DMS53 (cell line): Measurements from ENCODE around the gene S100A5.

Experiments
- DNase-seq: peaks from one replicate; lab custom pipeline; 2025; lab: John Stamatoyannopoulos, UW

S100A5 gene

DNA sequence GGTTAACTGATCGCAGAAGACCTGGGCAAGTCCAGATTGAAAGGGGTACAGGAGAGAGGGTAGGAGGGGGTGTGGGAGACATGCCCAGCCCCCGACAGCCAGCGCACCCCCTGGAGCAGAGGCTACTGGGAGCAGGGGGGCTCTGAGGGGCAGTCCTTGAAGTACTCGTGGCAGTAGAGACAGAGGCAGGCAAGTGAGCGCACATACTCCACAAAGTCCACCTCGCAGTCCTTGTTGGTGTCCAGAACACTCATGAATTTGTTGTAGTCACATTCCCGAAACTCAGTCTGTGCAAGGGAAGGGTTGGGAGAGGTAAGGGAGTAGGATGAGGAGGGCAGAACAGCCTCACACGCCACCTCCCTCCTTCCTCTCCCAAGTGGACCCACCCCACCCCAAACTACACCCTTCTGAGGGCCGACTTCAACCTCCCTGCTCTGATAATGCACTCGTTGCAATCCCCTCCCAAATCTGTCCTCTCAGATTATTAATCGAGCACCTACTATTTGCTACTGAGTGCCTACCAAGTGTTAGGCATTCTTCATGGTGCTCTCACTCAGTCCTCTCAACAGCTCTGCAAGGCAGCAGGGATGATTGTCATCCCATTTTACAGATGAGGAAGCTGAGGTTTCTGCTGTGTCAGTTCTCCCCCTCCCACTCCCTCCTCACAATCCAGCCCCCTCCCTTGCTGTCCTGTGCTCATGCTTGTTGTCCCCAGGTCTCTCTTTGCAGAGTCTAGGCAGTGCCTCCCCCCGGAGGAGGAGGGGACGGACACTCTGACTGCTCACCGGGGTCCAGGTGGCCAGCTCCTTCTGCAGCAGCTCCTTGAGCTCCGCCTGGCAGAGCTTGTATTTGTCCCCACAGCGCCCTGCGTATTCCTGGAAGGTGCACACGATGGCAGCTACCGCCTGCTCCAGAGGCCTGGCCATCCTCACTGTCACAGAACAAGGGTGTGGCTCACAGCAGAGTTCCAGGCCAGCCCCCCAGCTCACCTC is 7.1 kb upstream of the S100A5 start:
- no peak for DNase-seq

DNA sequence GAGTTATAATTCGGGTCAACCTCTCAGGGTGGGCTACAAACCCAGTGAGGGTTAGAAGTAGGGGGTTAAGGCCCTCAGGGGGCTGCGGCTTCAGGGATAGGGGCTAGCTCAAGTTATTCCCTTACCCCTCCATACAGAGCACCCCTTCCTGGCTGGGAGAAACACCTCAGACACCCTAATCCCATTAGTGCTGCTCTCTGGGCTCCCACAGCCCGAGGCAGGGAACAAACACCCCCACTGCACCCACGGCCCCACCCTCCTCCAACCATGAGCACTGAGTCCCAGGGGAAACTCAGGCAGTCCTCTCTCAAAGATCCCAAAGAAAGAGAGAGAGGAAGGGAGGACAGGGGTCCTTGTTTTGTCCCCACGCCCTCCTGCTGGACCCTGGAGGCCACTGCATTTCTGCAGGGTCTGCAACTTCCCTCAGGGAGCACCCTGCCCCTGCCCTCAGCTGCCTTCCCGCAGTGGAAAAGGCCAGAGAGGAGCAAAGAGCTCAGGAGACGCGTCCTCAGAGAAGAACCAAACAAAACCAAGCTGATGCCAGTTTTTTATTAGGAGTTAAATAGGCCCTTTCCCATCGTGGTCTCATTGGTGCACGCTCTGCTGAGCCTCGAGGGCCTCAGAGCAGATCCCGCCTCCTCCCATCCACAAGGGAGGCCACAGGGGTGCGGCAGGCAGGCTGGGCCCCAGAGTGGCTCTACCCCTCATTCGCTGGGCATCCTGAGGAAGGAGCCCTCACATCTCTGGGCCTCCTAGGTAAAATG is 6.2 kb upstream of the S100A5 start:
- DNase-seq = no peak

DNA sequence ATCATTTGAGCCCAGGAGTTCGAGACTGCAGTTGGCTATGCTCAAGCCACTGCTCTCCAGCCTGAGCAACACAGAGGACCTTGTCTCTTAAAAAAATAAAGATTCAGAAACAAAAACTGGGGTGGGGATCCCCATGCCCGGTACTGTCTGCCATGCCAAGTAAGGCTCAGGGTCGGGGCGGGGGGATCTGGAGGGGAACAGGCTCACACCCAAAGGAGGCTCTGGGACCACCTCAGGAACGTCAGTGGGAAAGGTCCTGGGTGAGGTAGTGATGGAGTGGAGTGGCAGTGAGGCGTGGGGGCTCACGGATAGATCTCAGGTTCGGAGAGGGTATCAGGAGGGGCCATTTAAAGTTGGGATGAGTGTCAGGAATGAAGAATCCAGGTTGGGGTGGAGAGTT is 5.6 kb upstream of the S100A5 start:
- DNase-seq = no peak

DNA sequence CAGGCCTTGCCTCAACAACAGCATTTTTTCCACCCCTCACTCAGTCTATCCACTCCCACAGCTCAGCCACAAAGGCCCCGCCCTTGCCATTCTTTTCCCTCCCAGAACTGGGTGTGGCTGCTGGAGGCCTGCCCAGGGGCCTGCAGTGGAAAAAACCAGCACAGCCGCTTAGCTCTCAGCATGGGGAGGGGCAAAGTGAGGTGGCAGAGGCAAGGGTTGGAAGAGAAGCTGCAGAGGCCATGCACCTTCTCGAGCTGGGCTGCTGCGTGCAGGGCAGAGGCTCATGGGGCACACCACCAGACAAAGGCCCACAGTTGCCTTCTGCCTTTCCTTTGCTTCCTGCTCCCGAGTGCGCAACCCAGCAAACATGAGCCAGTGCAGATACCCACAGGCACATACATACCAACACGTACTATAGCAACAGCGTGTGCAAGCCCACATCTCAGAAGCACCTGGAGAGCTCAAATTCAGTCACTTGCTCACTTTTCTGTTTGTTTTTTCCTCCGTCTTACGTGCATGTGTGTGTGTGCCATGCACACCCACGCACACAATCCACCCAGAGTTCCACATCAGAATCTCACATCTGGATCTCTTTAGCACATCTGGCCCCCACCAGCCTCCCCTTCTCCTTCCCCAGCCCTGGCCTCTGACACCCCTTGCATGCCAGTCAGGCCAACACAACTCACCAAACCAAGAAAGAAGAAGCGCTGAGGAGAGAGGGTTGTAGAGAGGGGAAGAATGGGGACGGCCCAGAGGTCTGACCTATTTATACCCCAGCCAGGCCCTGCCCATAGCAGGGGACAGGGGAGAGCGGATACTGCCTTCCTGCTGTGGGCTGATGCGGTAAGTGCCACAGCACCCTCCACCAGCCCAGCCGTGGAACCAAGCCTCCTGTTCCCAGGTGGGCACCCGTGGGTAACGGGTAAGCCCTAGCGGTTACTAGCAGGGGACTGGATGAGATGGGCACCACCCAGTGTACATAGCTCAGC is 4.6 kb upstream of the S100A5 start, which contains the start of gene S100A4:
S100A4 (minus strand) TSS at position 740 of the 989 bp plus-strand sequence. CDS start 1,012 bp downstream, outside the sequence.
- peak; percentile 80 for DNase-seq

DNA sequence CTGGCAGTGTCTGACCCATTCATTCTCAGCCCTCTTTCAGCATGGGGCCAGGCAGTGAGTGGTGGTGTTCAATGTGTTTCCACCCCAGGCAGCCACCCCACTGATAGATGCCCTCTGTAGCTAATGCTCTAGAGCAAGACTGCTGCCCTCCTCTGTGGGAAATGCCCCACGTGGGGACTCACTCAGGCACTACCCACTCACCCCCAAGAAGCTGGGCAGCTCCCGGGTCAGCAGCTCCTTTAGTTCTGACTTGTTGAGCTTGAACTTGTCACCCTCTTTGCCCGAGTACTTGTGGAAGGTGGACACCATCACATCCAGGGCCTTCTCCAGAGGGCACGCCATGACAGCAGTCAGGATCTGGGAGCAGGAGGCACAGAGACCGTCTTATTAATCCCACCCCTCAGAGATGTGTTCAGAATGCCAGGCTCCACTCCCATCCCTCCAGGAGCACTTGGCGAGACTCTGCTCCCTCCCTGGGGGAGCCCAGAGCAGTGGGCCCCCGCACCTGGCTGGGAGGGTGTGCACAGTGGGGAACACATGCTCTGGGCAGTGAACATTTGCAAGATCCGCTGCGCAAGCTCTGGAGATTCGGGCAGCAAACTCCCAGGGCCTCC is 3.8 kb upstream of the S100A5 start:
- DNase-seq = no peak

DNA sequence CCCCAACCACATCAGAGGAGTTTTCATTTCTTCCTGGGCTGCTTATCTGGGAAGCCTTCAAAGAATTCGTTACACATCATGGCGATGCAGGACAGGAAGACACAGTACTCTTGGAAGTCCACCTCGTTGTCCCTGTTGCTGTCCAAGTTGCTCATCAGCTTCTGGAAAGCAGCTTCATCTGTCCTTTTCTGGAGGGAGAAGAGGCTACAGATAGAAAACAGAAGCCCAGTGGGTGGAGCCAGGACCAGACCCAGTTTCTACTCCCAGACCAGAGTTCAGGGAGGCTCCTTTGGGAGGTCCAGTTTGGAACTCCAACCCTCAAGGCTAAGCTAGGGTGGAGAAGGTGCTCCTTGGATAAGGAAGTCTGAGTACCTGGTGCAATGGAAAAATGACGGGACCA is 3.0 kb upstream of the S100A5 start:
- no peak for DNase-seq

DNA sequence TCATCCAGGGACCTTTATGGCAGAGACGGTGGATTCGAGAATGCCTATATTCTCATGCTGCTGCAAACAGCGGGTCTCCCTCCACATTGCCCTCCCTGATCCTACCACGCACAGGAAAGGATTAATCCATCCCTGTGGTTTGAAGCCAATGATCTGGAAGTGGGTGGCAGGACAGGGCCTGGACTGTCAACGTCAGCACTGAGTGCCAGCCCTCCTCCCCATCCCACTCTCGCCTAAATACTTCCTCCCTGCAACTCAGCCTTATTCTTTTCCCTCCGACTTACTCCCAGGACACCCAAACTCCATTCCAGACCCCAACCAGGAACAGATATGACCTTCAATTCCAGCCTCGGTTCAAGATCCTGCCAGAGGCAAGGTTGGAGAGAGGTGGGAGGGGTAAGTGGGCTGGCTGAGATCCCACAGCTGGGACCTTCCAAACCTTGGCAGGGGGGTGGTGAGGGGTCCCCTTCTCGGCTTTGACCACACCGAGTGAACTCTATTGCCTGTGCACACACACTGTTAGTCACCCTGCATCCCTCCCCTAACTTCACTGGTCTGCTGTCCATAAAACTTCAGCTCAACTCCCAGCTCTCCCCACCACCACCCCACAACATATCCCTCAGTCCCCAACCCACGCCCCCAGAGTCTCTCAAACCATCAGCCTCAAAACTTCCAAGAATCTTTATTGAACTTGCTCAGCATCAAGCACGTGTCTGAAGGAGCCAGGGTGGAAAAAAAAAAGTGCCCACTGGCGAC is 2.4 kb upstream of the S100A5 start:
- no peak for DNase-seq

DNA sequence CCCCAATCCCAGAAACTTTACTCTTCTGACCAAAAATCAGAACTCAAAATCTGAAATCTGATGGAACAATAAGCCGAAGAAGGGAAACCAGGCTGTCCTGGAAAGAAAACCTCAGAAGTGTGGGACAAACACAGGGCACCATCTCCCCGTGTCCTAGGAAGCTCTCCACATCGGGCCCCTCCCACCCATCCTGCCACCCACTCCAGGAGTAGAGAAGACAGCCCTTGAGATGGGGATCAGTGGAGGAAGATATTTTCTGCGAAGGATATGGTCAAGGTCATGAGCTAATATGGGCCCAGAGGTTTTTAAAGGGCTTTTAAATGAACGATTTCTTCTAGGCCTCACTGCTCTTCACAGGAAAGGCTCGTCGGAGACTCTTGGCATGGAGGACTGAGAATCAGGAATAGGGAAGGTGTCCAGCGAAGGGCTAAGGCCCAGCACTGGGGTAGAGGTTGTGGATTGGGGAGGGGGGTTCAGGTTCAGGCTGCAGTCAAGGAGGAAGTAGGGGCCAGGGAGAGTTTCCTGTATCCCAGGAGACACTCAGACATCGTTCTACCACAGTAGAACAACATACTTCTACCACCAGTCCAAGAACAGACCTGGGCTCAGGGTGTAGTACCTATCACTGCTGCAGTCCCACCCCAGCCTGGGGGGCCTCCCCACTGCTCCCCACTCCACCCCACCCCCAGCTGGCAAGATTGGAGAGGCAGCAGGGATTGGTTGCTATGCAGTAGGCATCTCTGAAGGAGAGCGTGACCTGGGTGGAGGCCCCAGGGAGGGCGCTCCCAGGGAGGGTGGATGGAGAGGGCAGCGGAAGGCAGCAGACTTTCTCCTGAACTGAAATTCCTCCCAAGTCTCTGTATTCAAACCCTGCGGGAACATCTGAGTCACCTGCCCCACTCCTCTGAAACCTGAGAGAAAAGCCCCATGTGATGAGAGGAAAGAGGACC is 1.2 kb upstream of the S100A5 start:
- DNase-seq = no peak

DNA sequence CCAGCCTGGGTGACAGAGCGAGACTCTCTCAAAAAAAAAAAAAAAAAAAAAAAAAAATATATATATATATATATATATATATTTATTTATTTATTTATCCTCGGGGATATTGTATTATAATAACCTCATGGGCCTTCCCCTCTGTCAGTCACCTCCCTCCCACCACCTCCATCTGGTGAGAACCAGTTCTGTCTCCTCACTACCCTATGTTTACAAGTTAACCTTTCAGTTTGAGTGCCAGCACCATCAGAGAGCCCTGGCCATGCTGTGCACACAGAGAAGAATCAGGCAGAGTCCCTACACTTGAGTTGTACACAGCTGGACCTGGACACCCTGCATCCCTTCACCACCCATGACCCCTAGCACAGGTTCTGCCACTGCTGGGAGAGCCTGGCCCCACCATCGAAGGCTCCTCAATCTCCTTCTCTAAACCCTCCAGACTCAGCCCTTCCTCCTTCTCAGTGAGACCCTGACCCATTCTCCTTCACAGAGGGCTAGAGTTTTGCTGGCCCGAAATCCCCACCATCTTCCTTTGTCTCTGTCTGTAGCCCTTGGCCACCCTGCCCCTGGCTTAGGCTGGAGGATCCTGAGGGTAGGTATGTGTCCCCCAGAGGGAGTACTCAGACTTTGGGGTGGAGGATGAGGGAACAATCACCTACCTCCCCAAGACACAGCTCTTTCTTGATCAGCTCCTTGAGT is 1.2 kb downstream of the S100A5 start:
- DNase-seq = peak; percentile 81

DNA sequence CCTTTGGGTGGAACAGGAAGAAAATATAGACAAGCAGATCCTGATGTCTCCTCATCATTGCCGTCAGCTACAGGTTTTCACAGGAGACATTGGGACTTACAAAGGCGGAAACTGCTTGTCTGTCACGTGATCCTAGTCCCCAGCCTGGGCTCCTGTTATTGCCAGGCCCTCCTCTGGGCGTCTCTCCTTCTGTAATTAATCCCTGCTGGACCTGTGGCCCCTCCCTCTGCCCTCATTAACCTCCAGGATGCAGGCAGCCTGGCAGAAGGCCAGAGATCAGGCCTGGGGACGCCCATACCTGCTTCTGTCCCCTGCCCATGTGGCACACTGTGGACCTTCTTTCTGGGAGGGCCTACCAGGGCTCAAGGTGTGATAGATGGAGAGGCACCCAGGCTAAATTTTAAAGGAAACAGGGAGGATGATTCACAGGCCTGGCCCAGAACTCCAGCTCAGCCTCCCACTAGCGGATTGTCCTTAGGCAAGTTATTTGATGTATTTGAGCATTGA is 2.4 kb downstream of the S100A5 start:
- no peak for DNase-seq

DNA sequence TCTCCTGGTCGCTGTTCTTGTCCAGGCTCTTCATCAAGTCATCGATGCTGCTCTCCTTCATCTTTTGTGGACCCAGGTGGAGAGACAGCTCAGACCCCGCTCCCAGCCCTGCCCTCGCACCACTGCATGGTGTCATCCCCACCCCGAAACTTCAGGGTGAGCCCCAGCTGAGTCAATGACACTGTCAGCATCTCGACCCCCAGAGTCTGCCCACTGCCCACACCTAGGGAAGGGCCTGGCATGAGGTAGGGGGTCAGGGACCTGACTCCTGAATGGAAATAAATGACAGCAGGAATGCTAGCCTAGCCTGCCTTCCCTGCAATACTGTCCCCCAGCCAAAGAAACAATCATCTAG is 3.4 kb downstream of the S100A5 start:
- no peak for DNase-seq

DNA sequence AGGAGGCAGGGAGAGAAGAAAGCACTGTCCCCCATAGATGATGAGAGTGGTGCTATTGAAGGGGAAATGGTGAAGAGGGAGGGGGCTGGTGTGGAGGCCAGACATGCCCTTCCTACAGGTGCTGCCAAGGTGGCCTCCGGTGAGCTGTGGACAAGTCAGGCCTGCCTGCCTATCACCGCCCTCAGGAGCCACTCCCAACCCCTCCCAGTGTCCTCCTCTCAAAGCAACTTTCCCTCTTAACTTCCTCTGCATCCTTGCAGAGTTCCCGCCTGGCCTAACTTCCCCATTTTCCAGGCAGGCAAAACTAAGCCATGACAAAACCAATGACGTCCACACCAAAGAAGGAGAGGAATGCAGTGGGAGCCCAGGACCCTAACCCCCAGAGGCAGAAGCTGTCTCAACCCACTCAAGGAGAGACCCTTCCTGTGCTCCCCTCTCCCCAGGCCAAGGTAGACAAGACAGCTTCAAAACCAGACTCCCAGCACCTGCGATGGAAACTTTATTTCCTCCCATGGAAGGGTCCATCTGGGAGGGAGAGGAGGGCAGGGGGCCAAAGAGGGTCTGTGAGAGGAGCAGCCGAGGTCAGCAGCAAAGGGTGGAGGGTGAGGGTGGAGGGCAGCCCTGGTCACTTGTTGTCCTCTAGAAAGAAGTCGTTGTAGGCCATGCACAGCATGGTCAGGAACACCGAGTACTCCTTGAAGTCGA is 3.9 kb downstream of the S100A5 start:
- peak; percentile 42 for DNase-seq

DNA sequence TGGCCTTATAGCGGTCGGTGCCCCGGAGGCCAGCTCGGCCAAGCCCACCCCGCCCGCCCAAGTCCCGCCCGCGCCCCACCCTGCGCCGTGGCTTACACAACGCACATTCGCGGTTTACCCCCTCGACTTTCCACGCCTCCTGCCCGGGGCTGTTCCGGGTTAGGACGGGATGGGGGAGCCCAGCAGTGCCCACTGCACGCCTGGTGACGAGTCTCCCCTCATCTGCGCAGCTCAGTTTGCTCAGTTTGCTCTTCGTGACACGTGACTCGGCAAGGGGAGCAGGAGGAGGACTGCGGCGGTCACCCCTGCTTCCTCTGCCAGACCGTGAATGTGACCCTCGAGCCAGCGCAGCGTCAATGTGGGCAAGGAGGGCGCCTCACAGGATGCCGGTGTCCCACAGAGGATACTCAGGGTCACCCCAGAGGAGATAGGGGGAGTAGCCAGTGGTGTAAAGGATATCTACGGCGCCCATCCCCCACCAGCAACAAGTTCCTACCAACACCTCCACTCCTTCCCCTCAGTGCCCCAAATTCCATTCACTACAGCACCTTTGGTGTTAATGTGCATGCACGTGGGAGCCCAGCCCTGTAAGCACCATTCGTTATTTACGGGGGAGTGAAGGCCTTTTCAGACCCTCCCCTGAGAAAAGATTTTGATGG is 4.6 kb downstream of the S100A5 start:
- peak; percentile 88 for DNase-seq

DNA sequence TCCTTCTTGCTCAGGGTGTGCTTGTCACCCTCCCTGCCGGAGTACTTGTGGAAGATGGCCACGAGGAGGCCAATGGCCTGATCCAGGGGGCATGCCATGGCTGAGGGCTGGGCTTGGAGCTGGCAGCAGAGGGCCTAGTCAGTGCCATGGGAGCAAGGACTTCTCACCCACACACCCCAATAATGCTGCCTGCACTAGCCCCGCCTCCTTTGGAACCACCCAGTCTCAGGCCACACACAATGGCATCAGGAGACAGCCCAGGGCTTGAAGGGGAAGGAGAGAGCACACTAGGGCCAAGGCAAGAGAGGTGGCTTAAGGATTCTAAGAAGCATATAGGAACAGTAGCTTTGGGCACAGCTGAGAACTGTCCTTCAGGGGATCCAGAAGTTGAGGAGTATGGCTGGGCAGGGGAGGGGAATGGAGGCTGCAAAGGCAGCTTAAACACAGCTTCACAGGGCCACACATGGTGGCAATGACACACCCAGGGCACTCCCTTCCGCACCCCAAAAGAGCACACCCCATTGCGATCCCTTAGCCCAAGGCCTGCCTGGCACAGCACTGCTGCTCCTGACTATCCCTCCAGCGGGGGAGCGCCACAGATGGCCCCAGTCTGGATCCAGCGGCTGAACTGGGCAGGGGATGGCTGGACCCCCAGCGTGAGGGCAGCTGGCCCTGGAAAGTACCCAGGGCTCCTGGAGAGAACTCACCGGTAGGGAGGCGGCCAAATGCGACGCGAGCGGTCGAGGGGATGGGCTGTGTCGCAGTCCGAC is 5.3 kb downstream of the S100A5 start, which contains the start of gene S100A6:
S100A6 (minus strand) TSS at position 750 of the 770 bp plus-strand sequence; CDS start at position 98, 652 bp downstream.
- DNase-seq = peak; percentile 50

DNA sequence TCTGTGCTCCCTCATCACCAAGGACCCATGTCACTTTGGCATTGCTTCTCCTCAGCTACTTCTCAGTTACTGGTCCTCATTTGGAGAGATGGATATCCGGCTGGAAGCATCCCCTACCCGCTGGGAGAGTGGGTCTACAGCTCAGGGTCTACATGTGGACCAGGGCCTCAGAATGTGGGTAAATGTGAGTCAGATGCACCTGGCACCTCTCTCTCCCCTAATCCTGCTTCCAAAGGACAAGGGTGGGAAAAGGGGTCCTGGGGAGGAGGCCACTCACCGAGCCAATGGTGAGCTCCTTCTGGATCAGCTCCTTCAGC is 5.9 kb downstream of the S100A5 start:
- no peak for DNase-seq

DNA sequence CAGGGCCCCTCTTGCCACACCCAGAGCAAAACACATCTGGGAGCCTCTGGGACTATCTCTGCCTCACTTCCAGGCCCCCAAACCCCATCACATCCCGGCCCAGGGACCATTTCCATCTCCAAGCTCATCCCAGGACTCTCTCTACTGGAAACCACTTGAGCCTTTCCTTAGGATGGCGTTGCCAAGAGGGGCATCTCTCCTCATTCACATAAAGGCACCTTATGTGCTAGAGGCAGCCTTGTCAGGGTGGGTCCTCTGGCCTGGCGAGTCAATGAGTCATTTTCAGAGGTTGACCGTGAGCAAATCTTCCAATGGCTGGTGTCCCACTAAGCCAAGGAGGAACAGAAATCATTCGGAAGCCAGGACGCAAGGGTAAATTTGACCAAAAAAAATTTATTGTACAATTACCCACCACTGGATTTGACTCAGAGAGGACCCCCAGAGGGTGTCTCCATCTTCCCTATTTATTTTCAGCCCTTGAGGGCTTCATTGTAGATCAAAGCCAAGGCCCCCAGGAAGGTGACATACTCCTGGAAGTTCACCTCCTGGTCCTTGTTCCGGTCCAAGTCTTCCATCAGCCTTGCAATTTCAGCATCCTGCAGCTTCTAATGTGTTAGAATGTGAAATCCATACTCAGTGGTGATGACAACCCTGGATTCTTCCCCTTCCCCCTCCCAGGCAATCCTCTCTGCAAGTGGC is 6.4 kb downstream of the S100A5 start:
- DNase-seq = peak; percentile 43
